OCI-LY3 (cell line): ENCODE data around the gene COL20A1.

Experiments
- EZH2phosphoT487 ChIP-seq: fragments of 200-600 bp; shearing (Covaris generic); IDR thresholded peaks from 2 replicates; pipeline ENCODE4 v1.6.1; 2018; ENCODE audit warnings: antibody characterized with exemption, mixed run types, low read depth
- TF ChIP-seq, protein P1 (sequence below): fragments of 200-600, 300-600 bp; sonication (generic); IDR thresholded peaks from 2 replicates; pipeline ENCODE4 v1.5.1; 2014; ENCODE audit warnings: antibody characterized with exemption, low read length, low read depth

GRCh38 chr20:63291811-63292210 lies 1.2 kb upstream of the COL20A1 start:
- TF ChIP-seq, protein P1, sequence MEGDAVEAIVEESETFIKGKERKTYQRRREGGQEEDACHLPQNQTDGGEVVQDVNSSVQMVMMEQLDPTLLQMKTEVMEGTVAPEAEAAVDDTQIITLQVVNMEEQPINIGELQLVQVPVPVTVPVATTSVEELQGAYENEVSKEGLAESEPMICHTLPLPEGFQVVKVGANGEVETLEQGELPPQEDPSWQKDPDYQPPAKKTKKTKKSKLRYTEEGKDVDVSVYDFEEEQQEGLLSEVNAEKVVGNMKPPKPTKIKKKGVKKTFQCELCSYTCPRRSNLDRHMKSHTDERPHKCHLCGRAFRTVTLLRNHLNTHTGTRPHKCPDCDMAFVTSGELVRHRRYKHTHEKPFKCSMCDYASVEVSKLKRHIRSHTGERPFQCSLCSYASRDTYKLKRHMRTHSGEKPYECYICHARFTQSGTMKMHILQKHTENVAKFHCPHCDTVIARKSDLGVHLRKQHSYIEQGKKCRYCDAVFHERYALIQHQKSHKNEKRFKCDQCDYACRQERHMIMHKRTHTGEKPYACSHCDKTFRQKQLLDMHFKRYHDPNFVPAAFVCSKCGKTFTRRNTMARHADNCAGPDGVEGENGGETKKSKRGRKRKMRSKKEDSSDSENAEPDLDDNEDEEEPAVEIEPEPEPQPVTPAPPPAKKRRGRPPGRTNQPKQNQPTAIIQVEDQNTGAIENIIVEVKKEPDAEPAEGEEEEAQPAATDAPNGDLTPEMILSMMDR, result no peak
- TF ChIP-seq EZH2phosphoT487, result no peak
